Lower lobe of right lung (tissue), 2 donors: ENCODE data around the gene HBE1. TPM values are rescaled to one million over a fixed set of nuclear protein-coding genes. Genes with fewer than 3 reads are reported as not detected.

Experiments used
- ATAC-seq, 2 donors: fragments of 200-7000 bp; cut with Tn5 transposase; one replicate each; pipeline ENCODE4 v1.9.1; 2020 to 2022; ENCODE audit warnings: mild to moderate bottlenecking in 2 of 2, moderate library complexity in 2 of 2
- DNase-seq: peaks from one replicate; pipeline ENCODE4 v3.0.0-alpha.2; 2020
- H3K27ac ChIP-seq: fragments of 200-600 bp; one replicate; pipeline ENCODE4 v1.8.0; 2022
- H3K27me3 ChIP-seq: fragments of 200-600 bp; one replicate; pipeline ENCODE4 v1.8.0; 2022; ENCODE audit warnings: low read depth
- H3K36me3 ChIP-seq: fragments of 200-600 bp; one replicate; pipeline ENCODE4 v1.8.0; 2022; ENCODE audit warnings: mild to moderate bottlenecking
- H3K4me1 ChIP-seq: fragments of 200-600 bp; one replicate; pipeline ENCODE4 v1.8.0; 2022
- H3K4me3 ChIP-seq: fragments of 200-600 bp; one replicate; pipeline ENCODE4 v1.8.0; 2022; ENCODE audit warnings: mild to moderate bottlenecking
- H3K9me3 ChIP-seq: fragments of 200-600 bp; one replicate; pipeline ENCODE4 v1.8.0; 2022
- CTCF ChIP-seq: fragments of 200-600 bp; IDR thresholded peaks from one replicate; pipeline ENCODE4 v1.8.0; 2022; ENCODE audit warnings: antibody characterized with exemption, mild to moderate bottlenecking
- intact Hi-C: fragments of 100-400 bp; cut with DNase I; formaldehyde crosslinking; loops from one replicate; pipeline ENCODE4 v1.11.0; 2022
- total RNA-seq: library from RNA; stranded (reverse); fragmentation: NEBNext Ultra II Directional; extraction: Animal tissue kit (Norgen Biotek cat#: 25700); gene quantifications from one replicate; pipeline ENCODE4 v1.2.1, GENCODE V29; 2021
- donor health status: DM: no; HTN: yes; CAD: no; lungs with severe emphysema.

Gene HBE1
- total RNA-seq, 1 donor from 2014 or later, result not detected

- intact Hi-C loops, result no loop called here
- Histone ChIP-seq H3K27me3 (no peaks in the 10 kb centered on the region), H3K9me3 (no peaks in the 10 kb centered on the region), H3K4me1 (no peaks in the 10 kb centered on the region), H3K36me3 (no peaks in the 10 kb centered on the region), H3K4me3 (no peak overlapping the region), H3K27ac (no peak overlapping the region)
- no peak for TF ChIP-seq CTCF
- ATAC-seq, result no peak
- DNase-seq, result no peak
Observed at GRCh38 chr11:5225480-5225871, 44.3 kb downstream of the HBE1 start.

GRCh38 chr11:5224538-5225479, 44.9 kb downstream of the HBE1 start:
- intact Hi-C loops, result no loop called here
- Histone ChIP-seq H3K9me3 (no peaks in the 10 kb centered on the region), H3K4me1 (no peaks in the 10 kb centered on the region), H3K27me3 (no peaks in the 10 kb centered on the region), H3K27ac (no peak overlapping the region), H3K4me3 (no peak overlapping the region), H3K36me3 (no peaks in the 10 kb centered on the region)
- TF ChIP-seq CTCF, result no peak
- DNase-seq, result no peak
- no peak for ATAC-seq

GRCh38 chr11:5223686-5224085, 46.1 kb downstream of the HBE1 start:
- intact Hi-C loops, result no loop called here
- no peaks in the 10 kb centered on the region for H3K36me3 ChIP-seq
- no peak for DNase-seq
- H3K27me3 ChIP-seq, result no peaks in the 10 kb centered on the region
- no peaks in the 10 kb centered on the region for H3K9me3 ChIP-seq
- H3K4me3 ChIP-seq, result no peak overlapping the region
- ATAC-seq, result no peak
- TF ChIP-seq CTCF, result no peak
- H3K4me1 ChIP-seq, result no peaks in the 10 kb centered on the region
- no peak overlapping the region for H3K27ac ChIP-seq

GRCh38 chr11:5223146-5223545, 46.6 kb downstream of the HBE1 start:
- intact Hi-C loops, result no loop called here
- DNase-seq (no peak), ATAC-seq (no peak)
- Histone ChIP-seq H3K27me3 (no peaks in the 10 kb centered on the region), H3K27ac (no peak overlapping the region), H3K4me3 (no peak overlapping the region), H3K4me1 (no peaks in the 10 kb centered on the region), H3K9me3 (no peaks in the 10 kb centered on the region), H3K36me3 (no peaks in the 10 kb centered on the region)
- TF ChIP-seq CTCF, result no peak

Other genes with a start within 250 kb of the HBE1 start
- not detected for gene OR52J3, start 223.4 kb downstream of the HBE1 start, total RNA-seq
- gene OR52E2, start 210.3 kb downstream of the HBE1 start, total RNA-seq, result not detected
- gene OR52E1, start 200.4 kb downstream of the HBE1 start, total RNA-seq, result not detected
- gene OR52A5, start 131.6 kb downstream of the HBE1 start, total RNA-seq, result not detected
- gene OR52A1, start 115.2 kb downstream of the HBE1 start, total RNA-seq, result not detected
- gene OR51V1, start 69.3 kb downstream of the HBE1 start, total RNA-seq, result not detected
- 323 TPM for gene HBB, start 42.9 kb downstream of the HBE1 start, total RNA-seq
- gene HBD, start 35.5 kb downstream of the HBE1 start, total RNA-seq, result not detected
- gene HBG1, start 20.1 kb downstream of the HBE1 start, total RNA-seq, result not detected
- 0.89 TPM for gene HBG2, start 15.2 kb downstream of the HBE1 start, total RNA-seq
- gene OR51B4, start 32.0 kb upstream of the HBE1 start, total RNA-seq, result not detected
- not detected for gene OR51B2, start 54.4 kb upstream of the HBE1 start, total RNA-seq
- gene OR51B5, start 73.6 kb upstream of the HBE1 start, total RNA-seq, result not detected
- not detected for gene OR51B6, start 81.6 kb upstream of the HBE1 start, total RNA-seq
- not detected for gene OR51M1, start 113.9 kb upstream of the HBE1 start, total RNA-seq
- not detected for gene OR51Q1, start 152.2 kb upstream of the HBE1 start, total RNA-seq
- 0.41 TPM for gene OR51I1, start 171.6 kb upstream of the HBE1 start, total RNA-seq
- not detected for gene OR51I2, start 179.4 kb upstream of the HBE1 start, total RNA-seq
- not detected for gene OR52D1, start 218.7 kb upstream of the HBE1 start, total RNA-seq
- 0.50 TPM for gene UBQLN3, start 240.0 kb upstream of the HBE1 start, total RNA-seq
- 1.1 TPM for gene UBQLNL, start 246.8 kb upstream of the HBE1 start, total RNA-seq